ENCODE measurements around the gene C1orf21.

The C1orf21 gene

DNA sequence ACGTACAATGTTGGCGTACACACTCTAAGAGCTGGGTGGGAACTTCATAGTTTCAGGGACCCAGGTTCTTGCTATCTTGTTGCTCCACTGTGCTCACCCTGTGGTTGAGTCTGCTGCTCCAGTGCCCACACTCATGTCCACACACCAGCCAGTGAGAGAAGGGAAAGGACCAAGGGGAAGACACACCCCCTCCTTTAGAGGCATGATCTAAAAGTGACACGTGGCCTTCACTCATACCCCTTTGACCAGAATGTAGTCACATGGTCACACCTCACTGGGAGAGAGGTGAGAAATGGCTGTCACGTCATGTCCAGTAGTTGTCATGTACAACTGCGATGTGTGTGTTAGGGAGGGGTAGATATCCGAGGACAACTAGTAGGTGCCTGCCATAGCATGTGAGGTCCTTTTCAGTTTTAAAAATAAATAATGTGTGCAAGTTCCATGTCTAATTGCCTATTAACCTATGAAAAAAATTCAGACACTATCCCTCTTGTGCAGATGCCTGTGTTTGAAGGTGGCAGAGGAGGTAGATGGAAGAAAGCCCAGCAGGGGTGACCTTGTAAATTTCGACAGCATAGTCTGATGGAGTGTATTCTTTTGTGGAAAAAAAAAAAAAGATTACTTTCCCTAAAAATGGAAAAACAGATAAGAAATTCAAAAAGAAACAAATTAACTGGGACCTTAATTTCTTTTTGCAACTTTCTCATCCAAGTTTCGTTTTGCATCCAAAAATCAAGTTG lies 149.6 kb downstream of the C1orf21 start:
- Histone ChIP-seq H3K9me3 (ENCODE audit: control insufficient read depth, insufficient read depth, low read length) (no peaks in the 10 kb centered on the region), H3K9me2 (replicated peaks; ENCODE audit: control insufficient read depth, low read length) (no peaks in the 10 kb centered on the region), H3K36me3 (ENCODE audit: control insufficient read depth, low read length) (no peaks in the 10 kb centered on the region), H3K4me2 (ENCODE audit: low read length) (no peak overlapping the region), H3K4me3 (ENCODE audit: low read length) (no peak overlapping the region), H3K27ac (ENCODE audit: low read depth, low read length) (no peak overlapping the region), H4K20me1 (ENCODE audit: control insufficient read depth, insufficient read depth, low read depth, low read length) (no peaks in the 10 kb centered on the region), H3K79me2 (ENCODE audit: control insufficient read depth, low read length) (no peaks in the 10 kb centered on the region), H3K4me1 (ENCODE audit: control insufficient read depth, low read length) (peaks cover 14% of the 10 kb centered on the region), H3K27me3 (ENCODE audit: control insufficient read depth, low read length) (no peaks in the 10 kb centered on the region), H3F3A (ENCODE audit: control insufficient read depth, insufficient read depth) (no peaks in the 10 kb centered on the region)
- TF ChIP-seq EZH2phosphoT487 (IDR thresholded peaks at IDR 0.05; ENCODE audit: borderline replicate concordance, low read length), result no peak

DNA sequence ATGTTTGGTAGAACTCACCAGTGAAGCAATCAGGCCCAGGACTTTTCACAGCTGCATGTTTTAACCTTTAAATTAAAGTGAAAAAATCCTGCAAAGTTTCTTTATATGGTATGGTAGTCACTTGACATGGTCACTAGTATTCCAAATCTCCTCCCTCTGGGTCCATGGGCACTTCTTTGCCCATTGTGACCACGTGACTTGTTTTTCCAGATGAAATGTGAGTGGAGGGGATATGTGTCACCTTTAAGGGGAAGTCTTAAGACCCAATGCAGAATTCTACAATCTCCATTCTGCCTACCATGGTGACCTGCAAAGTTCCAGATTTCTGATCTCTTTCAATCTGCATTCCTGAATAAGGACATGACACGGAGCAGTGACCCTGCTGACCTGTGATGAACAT lies 152.8 kb downstream of the C1orf21 start:
- no peaks in the 10 kb centered on the region for H3K36me3 ChIP-seq (ENCODE audit: control insufficient read depth, low read length)

DNA sequence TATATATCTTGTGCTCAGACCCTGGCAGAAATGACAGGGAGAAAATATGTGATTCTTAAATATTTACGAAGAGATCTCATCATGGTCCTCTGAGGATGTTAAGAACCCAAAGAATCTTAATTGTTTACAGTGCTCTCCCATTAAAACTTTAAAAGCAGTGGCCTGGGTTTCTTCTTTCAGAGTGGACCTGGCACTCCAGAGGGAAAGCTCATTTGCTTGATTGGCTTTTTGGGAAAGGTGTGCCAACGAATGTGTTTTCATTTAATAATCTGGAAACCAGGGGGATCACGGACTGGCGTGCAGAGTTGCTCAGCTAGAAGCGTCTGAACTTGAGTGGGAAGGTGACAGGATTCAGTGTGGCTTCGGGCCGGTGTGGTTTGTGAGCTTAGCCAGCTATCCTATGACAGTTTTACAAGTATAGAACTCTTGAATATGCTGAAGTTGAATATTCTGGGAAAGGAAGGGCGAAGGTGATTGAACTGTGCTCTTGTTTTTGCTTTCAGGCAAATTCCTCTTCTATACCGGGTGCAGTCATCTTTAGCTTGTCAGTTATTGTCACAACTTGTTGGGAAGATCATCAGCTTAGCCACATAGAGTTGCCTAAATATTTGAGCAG lies 154.8 kb downstream of the C1orf21 start:
- Histone ChIP-seq H3K4me3 (ENCODE audit: low read length) (no peak overlapping the region), H3K4me1 (ENCODE audit: control insufficient read depth, low read length) (no peaks in the 10 kb centered on the region), H3K27me3 (ENCODE audit: control insufficient read depth, low read length) (no peaks in the 10 kb centered on the region), H4K20me1 (ENCODE audit: control insufficient read depth, insufficient read depth, low read depth, low read length) (no peaks in the 10 kb centered on the region), H3K27ac (ENCODE audit: low read depth, low read length) (no peak overlapping the region), H3K36me3 (ENCODE audit: control insufficient read depth, low read length) (no peaks in the 10 kb centered on the region), H3K4me2 (ENCODE audit: low read length) (no peak overlapping the region), H3K9me2 (replicated peaks; ENCODE audit: control insufficient read depth, low read length) (no peaks in the 10 kb centered on the region), H3F3A (ENCODE audit: control insufficient read depth, insufficient read depth) (no peaks in the 10 kb centered on the region), H3K79me2 (ENCODE audit: control insufficient read depth, low read length) (no peaks in the 10 kb centered on the region), H3K9me3 (ENCODE audit: control insufficient read depth, insufficient read depth, low read length) (no peaks in the 10 kb centered on the region)
- no peak for TF ChIP-seq EZH2phosphoT487 (IDR thresholded peaks at IDR 0.05; ENCODE audit: borderline replicate concordance, low read length)
- TF ChIP-seq, protein P1, sequence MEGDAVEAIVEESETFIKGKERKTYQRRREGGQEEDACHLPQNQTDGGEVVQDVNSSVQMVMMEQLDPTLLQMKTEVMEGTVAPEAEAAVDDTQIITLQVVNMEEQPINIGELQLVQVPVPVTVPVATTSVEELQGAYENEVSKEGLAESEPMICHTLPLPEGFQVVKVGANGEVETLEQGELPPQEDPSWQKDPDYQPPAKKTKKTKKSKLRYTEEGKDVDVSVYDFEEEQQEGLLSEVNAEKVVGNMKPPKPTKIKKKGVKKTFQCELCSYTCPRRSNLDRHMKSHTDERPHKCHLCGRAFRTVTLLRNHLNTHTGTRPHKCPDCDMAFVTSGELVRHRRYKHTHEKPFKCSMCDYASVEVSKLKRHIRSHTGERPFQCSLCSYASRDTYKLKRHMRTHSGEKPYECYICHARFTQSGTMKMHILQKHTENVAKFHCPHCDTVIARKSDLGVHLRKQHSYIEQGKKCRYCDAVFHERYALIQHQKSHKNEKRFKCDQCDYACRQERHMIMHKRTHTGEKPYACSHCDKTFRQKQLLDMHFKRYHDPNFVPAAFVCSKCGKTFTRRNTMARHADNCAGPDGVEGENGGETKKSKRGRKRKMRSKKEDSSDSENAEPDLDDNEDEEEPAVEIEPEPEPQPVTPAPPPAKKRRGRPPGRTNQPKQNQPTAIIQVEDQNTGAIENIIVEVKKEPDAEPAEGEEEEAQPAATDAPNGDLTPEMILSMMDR (IDR thresholded peaks at IDR 0.05; ENCODE audit: low read depth, low read length, poor library complexity, severe bottlenecking), result no peak

More for the DNA sequence above, 152.8 kb downstream of the C1orf21 start:
- Histone ChIP-seq H3K27me3 (ENCODE audit: control insufficient read depth, low read length) (no peaks in the 10 kb centered on the region), H3K27ac (ENCODE audit: low read depth, low read length) (no peak overlapping the region), H3K4me3 (ENCODE audit: low read length) (no peak overlapping the region), H3K79me2 (ENCODE audit: control insufficient read depth, low read length) (no peaks in the 10 kb centered on the region), H3K4me1 (ENCODE audit: control insufficient read depth, low read length) (no peaks in the 10 kb centered on the region), H3F3A (ENCODE audit: control insufficient read depth, insufficient read depth) (no peaks in the 10 kb centered on the region), H4K20me1 (ENCODE audit: control insufficient read depth, insufficient read depth, low read depth, low read length) (no peaks in the 10 kb centered on the region), H3K9me3 (ENCODE audit: control insufficient read depth, insufficient read depth, low read length) (no peaks in the 10 kb centered on the region), H3K4me2 (ENCODE audit: low read length) (no peak overlapping the region), H3K9me2 (replicated peaks; ENCODE audit: control insufficient read depth, low read length) (no peaks in the 10 kb centered on the region)
- TF ChIP-seq, protein P1 (IDR thresholded peaks at IDR 0.05; ENCODE audit: low read depth, low read length, poor library complexity, severe bottlenecking), result no peak
- TF ChIP-seq EZH2phosphoT487 (IDR thresholded peaks at IDR 0.05; ENCODE audit: borderline replicate concordance, low read length), result no peak

DNA sequence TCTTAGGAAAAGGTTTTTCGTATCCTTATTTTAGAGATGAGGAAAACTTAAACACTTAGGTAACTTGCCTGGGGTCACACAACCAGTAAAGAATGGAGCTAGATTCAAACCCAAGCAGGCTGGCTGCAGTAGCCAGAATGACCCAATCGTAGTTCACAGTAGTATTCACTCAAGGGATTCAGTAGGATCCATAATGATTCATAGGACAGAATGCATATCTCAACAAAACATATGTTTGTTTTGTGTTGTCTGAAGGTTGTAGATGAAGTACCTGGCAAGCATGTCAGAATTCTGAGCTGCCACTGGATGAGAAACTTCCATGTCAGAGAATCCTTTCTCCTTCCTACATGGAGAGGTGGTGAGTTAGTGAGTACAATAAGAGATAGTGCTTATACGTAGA lies 155.5 kb downstream of the C1orf21 start:
- H3K79me2 ChIP-seq (ENCODE audit: control insufficient read depth, low read length), result no peaks in the 10 kb centered on the region
- no peaks in the 10 kb centered on the region for H3K4me1 ChIP-seq (ENCODE audit: control insufficient read depth, low read length)
- no peaks in the 10 kb centered on the region for H3K36me3 ChIP-seq (ENCODE audit: control insufficient read depth, low read length)
- no peaks in the 10 kb centered on the region for H3F3A ChIP-seq (ENCODE audit: control insufficient read depth, insufficient read depth)
- H3K27me3 ChIP-seq (ENCODE audit: control insufficient read depth, low read length), result no peaks in the 10 kb centered on the region
- no peaks in the 10 kb centered on the region for H3K9me2 ChIP-seq (replicated peaks; ENCODE audit: control insufficient read depth, low read length)
- TF ChIP-seq EZH2phosphoT487 (IDR thresholded peaks at IDR 0.05; ENCODE audit: borderline replicate concordance, low read length), result no peak
- TF ChIP-seq, protein P1 (IDR thresholded peaks at IDR 0.05; ENCODE audit: low read depth, low read length, poor library complexity, severe bottlenecking), result no peak
- H3K27ac ChIP-seq (ENCODE audit: low read depth, low read length), result no peak overlapping the region
- no peak overlapping the region for H3K4me3 ChIP-seq (ENCODE audit: low read length)
- no peak overlapping the region for H3K4me2 ChIP-seq (ENCODE audit: low read length)
- H3K9me3 ChIP-seq (ENCODE audit: control insufficient read depth, insufficient read depth, low read length), result no peaks in the 10 kb centered on the region
- H4K20me1 ChIP-seq (ENCODE audit: control insufficient read depth, insufficient read depth, low read depth, low read length), result no peaks in the 10 kb centered on the region

Measured in DOHH2 (cell line).